Erythroblast (primary cell): ENCODE measurements around the gene TPRX1.

Source experiments
- GATA1 ChIP-seq: IDR thresholded peaks from 2 replicates; pipeline ENCODE4 v1.6.1; 2011; ENCODE audit warnings: low read depth, mild to moderate bottlenecking, control low read depth, low read length, moderate library complexity
- POLR2A ChIP-seq: IDR thresholded peaks from 2 replicates; pipeline ENCODE4 v1.6.1; 2011; ENCODE audit warnings: mild to moderate bottlenecking, low read length

GRCh38 chr19:47802521-47803043 is 1.8 kb downstream of the TPRX1 start:
- TF ChIP-seq POLR2A (no peak), GATA1 (no peak)
